AG04449 (cell line): Measurements from ENCODE around the gene STEAP2.

Experiments
- CTCF ChIA-PET: fragments of 350-600 bp; formaldehyde crosslinking; extraction: SDS; loops from one replicate; lab custom pipeline; 2021; ENCODE audit warnings: antibody characterized with exemption; lab: Yijun Ruan, JAX
- POLR2A ChIA-PET: fragments of 400-600, 350-600 bp; formaldehyde crosslinking; extraction: SDS; loops from one replicate; lab custom pipeline; 2020; ENCODE audit warnings: antibody characterized with exemption, inconsistent platforms; lab: Yijun Ruan, JAX
- DNase-seq: peaks from one replicate; pipeline ENCODE4 v3.0.0-alpha.2; 2010; ENCODE audit warnings: low read depth, low spot score
- H3K4me3 ChIP-seq: 2 replicates; pipeline ENCODE4 v1.5.1; 2011; ENCODE audit warnings: low read depth, mild to moderate bottlenecking, control low read depth, low read length
- TF ChIP-seq, protein P1 (sequence below): IDR thresholded peaks from one replicate; pipeline ENCODE4 v1.5.1; 2011; ENCODE audit warnings: mild to moderate bottlenecking, moderate library complexity, low read length, control low read depth, inconsistent platforms; ENCODE audit not compliant: insufficient read depth; ENCODE audit errors: missing control alignments

Gene STEAP2

DNA sequence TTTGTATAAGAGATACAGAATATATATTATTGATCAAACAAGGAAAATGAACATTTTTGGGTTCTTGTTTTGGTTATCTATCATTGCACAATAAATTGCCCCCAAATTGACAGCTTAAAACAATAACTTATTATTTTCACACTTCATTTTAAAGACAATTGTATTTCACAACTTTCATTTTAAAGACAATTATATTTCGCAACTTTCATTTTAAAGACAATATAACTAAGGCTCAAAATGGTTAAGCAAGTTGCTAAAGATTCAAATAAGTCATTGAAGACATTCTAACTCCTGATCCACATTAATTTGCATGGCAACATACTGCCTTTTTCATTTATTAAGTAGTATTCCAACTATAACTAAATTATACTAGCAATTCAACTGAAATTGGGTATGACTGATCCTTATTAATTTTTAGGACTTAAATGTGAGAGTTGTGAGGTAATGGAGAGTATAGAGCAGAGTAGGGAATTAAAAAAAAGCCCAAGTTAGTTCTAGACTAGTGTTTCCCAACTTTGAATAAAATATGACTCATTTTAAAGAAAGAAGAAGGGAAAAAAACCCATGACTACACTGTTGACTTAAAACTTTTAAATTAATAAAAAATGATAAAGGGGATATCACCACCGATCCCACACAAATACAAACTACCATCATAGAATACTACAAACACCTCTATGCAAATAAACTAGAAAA lies 9.9 kb upstream of the STEAP2 start:
- ChIA-PET CTCF (no interaction called here), POLR2A (no interaction called here)
- no peak overlapping the region for H3K4me3 ChIP-seq
- TF ChIP-seq, protein P1, sequence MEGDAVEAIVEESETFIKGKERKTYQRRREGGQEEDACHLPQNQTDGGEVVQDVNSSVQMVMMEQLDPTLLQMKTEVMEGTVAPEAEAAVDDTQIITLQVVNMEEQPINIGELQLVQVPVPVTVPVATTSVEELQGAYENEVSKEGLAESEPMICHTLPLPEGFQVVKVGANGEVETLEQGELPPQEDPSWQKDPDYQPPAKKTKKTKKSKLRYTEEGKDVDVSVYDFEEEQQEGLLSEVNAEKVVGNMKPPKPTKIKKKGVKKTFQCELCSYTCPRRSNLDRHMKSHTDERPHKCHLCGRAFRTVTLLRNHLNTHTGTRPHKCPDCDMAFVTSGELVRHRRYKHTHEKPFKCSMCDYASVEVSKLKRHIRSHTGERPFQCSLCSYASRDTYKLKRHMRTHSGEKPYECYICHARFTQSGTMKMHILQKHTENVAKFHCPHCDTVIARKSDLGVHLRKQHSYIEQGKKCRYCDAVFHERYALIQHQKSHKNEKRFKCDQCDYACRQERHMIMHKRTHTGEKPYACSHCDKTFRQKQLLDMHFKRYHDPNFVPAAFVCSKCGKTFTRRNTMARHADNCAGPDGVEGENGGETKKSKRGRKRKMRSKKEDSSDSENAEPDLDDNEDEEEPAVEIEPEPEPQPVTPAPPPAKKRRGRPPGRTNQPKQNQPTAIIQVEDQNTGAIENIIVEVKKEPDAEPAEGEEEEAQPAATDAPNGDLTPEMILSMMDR = no peak
- no peak for DNase-seq

DNA sequence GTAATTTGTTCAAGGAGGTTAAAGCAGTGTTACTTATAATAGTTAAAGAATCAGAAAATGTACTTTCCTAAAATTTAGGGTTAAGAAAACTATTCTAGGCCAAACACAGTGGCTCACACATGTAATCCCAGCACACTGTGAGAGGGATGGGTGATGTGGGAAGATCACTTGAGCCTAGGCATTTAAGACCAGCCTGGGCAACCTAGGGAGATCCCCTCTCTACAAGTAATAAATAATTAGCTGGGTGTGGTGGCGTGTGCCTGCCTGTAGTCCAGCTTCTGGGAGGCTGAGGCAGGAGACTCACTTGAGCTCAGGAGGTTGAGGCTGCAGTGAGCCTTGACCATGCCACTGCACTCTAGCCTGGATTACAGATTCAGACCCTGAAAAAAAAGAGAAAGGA lies 3.6 kb upstream of the STEAP2 start:
- DNase-seq = no peak
- CTCF ChIA-PET = no interaction called here
- POLR2A ChIA-PET = no interaction called here
- no peak overlapping the region for H3K4me3 ChIP-seq
- TF ChIP-seq, protein P1 = no peak

DNA sequence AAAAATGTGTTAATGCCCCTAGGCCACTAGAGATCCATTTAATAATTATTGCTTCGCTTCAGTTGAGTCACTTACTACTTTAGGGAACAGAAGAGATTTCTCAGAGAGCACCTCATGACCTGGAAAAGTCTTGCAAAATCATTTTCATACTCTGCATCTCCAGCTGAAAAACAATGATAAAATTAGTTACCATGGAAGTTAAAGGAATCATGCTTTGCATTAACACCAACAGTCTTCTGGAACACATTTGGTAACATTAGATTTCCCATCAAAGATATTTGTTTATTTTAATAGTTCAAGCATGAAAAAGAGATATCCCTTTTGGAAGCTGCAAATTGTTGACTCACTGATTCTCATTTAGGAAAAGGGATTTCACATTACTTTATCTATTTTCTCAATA lies 1.8 kb upstream of the STEAP2 start:
- ChIA-PET CTCF (no interaction called here), POLR2A (no interaction called here)
- H3K4me3 ChIP-seq = no peak overlapping the region
- TF ChIP-seq, protein P1 = no peak
- DNase-seq = no peak

DNA sequence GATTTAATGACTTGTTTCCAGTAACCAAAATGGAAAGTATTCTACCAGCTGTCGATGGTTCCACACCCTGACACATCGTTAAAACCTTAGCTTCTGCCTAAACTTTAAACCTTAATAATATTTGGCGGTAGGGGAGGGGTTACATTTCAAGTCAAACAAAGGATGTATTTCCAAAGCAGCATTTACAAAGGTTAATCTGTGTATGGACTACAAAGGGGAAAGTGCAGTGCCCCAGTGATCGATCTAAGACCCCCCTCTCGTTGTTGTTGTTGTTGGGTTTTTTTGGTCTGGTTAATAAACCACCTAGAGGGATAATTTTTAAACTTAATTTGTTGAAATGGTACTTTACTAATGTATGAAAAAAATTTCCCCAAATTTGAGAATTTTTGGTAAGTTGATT lies 1.1 kb upstream of the STEAP2 start:
- TF ChIP-seq, protein P1 = no peak
- CTCF ChIA-PET = interaction anchor here (0.9 to 2.6 kb wide), 10 partner anchors 19 to 58 kb away, joined by 3 to 13 read pairs (median 6); partner anchors contain the start of gene STEAP1
- POLR2A ChIA-PET = interaction anchor here (1.4 to 2.1 kb wide), 2 partner anchors 15 to 17 kb away, joined by 5 to 9 read pairs; no protein-coding TSS in a partner anchor
- H3K4me3 ChIP-seq = no peak overlapping the region
- no peak for DNase-seq

DNA sequence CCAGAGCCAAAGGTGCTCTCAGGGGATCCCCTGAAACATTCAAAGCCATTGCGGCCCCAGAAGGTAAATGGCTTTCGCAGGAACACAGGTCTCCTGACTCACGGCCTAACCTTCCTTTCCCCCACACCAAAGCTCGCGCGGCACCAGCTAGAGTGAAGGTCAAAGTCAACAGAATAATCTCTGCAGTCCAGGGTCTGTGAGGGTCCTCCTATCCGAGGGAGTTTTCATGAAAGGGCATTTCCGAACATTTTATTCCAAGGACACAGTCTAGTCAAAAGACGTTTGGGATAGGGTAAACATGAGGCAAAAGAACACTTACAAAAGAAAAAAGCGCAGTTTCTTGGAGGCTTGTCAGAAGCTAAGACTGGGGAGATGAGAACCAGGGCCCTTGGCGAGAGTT lies 559 bp upstream of the STEAP2 start:
- TF ChIP-seq, protein P1 = no peak
- H3K4me3 ChIP-seq = peak overlapping the region; percentile 68
- ChIA-PET POLR2A (interaction anchor here (0.7 to 2.1 kb wide), 7 partner anchors 13 to 61 kb away, joined by 3 to 9 read pairs (median 3); partner anchors contain the start of gene STEAP1), CTCF (interaction anchor here (0.7 to 2.6 kb wide), 25 partner anchors 11 to 217 kb away, joined by 3 to 32 read pairs (median 5); partner anchors contain the start of gene STEAP1)
- DNase-seq = no peak

DNA sequence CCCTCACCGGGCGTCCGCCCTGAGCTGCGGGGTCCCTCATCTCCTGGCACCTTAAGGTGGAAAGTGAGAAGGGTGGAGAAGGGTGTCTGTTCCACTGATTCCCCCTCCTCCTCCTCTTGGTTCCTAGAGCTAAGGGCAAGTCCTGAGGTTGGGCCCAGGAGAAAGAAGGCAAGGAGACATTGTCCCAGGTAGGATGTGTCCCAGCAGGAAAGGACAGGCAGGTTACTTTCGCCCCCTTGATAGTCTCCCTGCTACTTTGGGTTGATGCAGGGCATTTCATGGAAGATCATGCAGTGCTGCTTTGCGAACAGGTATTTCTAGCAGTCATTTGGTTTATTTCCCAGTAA lies 582 bp downstream of the STEAP2 start:
- H3K4me3 ChIP-seq = peak overlapping the region; percentile 68
- CTCF ChIA-PET = interaction anchor here (0.5 to 2.6 kb wide), 24 partner anchors 11 to 1426 kb away, joined by 3 to 32 read pairs (median 6); partner anchors contain the start of gene STEAP1
- no peak for DNase-seq
- POLR2A ChIA-PET = interaction anchor here (1.0 to 2.1 kb wide), 5 partner anchors 12 to 58 kb away, joined by 3 to 9 read pairs (median 4); partner anchors contain the start of gene STEAP1
- TF ChIP-seq, protein P1 = no peak
